HG03432 (cell line): Measurements from ENCODE around the gene OPN1MW.
A peak's percentile ranks its signal among the peaks of the same experiment; 100 is the strongest.
"Not testable (repeated sequence)": the region's sequence is repeated elsewhere in the genome, so short reads cannot be mapped to it uniquely, and the experiment has no call there.

Experiments used
- ATAC-seq: cut with Tn5 transposase; IDR thresholded peaks from one replicate; pipeline ENCODE4 v1.9.1; 2021; ENCODE audit warnings: mild to moderate bottlenecking, moderate library complexity; ENCODE audit not compliant: unreplicated experiment

The OPN1MW gene

DNA sequence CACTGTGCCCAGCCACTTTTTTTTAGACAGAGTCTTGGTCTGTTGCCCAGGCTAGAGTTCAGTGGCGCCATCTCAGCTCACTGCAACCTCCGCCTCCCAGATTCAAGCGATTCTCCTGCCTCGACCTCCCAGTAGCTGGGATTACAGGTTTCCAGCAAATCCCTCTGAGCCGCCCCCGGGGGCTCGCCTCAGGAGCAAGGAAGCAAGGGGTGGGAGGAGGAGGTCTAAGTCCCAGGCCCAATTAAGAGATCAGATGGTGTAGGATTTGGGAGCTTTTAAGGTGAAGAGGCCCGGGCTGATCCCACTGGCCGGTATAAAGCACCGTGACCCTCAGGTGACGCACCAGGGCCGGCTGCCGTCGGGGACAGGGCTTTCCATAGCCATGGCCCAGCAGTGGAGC is at the start of gene OPN1MW:
Gene OPN1MW (plus strand): TSS at position 301 of the 400 bp plus-strand sequence. CDS start 82 bp downstream, at position 383.
- ATAC-seq, result not testable (repeated sequence)

- ATAC-seq, result no peak
Observed at GRCh38 chrX:154135458-154136229, 46.8 kb upstream of the OPN1MW start.

DNA sequence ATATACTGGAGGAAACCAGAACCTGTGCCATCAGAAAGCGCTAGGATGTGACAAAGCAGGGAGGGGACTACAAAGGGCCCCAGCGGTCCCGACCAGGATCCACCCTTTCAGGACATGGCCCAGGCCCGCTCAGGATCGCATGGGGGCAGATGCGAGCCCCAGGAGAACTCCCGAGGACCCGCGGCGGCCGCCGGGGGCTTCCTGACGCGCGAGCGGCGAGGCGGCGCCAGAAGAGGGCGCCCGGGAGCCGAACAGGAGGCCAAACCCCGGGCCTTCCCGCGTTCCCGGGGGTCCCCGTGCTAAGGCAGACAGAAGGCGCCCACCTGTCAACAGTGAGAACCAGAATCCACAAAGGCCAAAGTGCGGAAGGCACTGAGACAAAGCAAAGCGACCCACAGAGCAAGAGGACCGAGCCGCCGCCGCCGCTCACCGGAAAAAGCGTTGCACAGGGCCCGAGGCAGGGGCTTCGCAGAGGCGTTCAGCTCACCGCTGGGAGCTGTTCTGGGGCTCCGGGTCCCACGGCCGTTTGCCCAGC is 45.7 kb upstream of the OPN1MW start:
- no peak for ATAC-seq

GRCh38 chrX:154138857-154139256 is 43.5 kb upstream of the OPN1MW start:
- ATAC-seq, result no peak

DNA sequence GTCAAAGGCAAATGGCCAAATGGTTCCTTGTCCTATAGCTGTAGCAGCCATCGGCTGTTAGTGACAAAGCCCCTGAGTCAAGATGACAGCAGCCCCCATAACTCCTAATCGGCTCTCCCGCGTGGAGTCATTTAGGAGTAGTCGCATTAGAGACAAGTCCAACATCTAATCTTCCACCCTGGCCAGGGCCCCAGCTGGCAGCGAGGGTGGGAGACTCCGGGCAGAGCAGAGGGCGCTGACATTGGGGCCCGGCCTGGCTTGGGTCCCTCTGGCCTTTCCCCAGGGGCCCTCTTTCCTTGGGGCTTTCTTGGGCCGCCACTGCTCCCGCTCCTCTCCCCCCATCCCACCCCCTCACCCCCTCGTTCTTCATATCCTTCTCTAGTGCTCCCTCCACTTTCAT is 42.2 kb upstream of the OPN1MW start:
- no peak for ATAC-seq

GRCh38 chrX:154140742-154141141 is 41.7 kb upstream of the OPN1MW start:
- ATAC-seq, result no peak

DNA sequence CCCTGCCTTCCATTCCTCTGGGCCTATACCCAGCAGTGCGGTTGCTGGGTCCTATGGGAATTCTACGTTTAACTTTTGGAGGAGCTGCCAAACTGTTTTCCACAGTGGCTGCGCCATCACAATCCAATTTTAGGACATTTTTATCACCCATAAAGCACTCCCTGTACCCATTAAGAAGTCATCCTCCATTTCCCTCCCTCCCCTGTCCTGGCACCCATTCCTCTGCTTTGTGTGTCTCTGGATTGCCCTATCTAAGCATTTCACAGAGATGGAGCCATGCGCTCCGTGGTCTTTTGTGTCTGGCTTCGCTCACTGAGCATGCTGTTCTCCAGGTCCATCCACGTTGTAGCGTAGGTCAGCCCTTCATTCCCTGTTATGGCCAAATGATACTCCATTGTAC is 40.0 kb upstream of the OPN1MW start:
- no peak for ATAC-seq

DNA sequence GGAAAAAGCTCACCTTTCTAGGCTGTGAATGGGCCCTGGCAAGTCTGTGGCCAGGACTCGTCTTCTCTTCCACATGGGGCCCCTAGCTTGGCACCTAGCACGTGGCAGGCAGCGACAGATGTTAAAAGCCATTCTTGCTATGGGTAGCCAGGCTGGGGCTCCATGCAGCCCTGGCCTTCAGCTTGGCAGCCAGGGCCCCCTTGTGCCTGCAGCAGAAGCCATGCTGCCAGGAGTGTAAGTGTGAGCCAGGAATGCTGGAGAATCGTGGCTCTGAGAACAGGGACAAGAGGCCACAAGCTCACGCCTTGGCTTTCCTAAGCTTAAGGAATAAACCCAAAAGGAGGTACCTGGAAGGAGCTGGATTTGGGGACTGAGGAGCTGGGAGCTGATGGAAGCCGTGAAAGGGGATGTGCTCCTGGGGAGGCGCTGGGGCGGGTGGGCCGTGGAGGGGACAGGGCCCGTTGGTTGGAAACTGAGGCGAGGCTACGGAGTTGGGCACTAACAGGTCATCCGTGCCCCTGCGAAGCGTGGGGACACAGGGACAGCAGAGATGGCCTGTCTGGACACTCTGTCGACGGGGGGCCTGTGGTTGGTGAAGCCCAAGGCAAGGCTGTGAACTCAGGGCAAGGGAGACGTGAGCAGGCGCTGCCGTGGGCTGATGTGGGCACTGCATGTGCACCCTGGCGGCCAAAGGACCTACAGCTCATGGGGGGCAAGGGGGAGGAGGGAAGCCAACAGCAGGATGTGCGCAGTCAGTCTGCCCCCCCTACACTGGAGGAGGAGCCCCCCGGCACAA is 39.2 kb upstream of the OPN1MW start:
- no peak for ATAC-seq

GRCh38 chrX:154144010-154144409 is 38.4 kb upstream of the OPN1MW start, which contains the start of gene OPN1LW:
Gene OPN1LW, plus strand, starts transcription at chrX:154144243. Its CDS starts 41 bp downstream, at chrX:154144284.
- not testable (repeated sequence) for ATAC-seq

DNA sequence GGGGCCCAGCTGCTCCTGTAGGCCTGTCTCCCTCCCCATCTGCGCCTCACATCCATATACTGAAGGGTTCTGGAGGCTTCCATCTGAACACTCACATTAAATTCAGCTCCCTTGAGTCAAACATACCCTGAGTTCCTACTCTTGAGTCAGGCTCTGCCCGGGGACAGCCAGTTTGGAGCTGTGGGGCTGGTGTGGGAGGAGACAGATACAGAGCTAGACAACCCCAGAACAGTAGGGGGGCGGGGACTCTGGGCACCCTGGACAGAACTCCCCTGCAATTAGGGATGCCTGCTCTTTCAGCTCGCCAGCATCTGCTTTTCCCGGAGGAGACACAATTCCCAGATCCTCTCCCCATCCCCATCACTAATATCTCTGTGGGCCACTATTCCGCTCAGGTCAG is 31.4 kb upstream of the OPN1MW start:
- not testable (repeated sequence) for ATAC-seq

- ATAC-seq, result not testable (repeated sequence)
Observed at GRCh38 chrX:154156221-154156620, 26.2 kb upstream of the OPN1MW start.

GRCh38 chrX:154157207-154157606 is 25.2 kb upstream of the OPN1MW start:
- ATAC-seq, result not testable (repeated sequence)

DNA sequence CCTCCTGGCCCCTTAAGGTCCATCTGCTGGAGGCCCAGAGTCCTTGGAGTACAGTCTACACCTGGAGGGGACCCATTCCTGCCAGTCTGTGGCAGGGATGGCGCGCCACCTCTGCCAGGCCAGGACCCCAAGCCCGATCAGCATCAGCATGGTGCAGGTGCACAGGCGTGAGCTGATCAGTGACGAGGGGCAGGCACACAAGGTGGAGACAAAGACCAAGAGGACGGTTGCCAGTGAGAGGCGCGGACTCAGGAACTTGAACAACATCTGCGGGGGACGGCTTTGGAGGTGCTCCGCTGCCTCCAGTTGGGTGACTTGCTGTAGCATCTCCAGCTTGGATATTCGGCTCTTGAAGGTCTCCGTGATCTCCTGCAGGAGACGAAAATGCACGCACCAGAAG is 23.1 kb upstream of the OPN1MW start:
- ATAC-seq, result not testable (repeated sequence)

- ATAC-seq, result not testable (repeated sequence)
Observed at GRCh38 chrX:154164902-154165301, 17.5 kb upstream of the OPN1MW start.

- not testable (repeated sequence) for ATAC-seq
Observed at GRCh38 chrX:154168384-154168783, 14.0 kb upstream of the OPN1MW start.

DNA sequence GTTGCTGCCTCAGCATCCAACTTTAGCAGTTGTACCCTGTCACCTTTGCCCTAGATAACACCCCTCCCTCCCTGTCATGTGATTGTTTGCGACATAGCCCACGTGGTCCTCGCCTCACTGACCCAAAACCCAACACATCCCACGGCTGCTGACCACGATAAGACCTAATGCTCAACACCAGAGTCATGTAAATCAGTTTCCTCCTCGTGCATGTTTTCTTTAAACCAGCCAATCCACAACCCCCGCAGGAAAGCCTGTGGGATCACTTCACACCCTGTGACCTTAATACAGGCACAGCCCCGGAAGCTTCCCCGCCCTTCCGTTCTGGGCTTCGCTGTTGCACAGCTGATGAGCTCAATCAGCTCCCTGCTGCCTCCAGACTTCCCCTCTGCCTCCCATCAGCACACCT is 9.9 kb upstream of the OPN1MW start:
- ATAC-seq, result peak; percentile 69

DNA sequence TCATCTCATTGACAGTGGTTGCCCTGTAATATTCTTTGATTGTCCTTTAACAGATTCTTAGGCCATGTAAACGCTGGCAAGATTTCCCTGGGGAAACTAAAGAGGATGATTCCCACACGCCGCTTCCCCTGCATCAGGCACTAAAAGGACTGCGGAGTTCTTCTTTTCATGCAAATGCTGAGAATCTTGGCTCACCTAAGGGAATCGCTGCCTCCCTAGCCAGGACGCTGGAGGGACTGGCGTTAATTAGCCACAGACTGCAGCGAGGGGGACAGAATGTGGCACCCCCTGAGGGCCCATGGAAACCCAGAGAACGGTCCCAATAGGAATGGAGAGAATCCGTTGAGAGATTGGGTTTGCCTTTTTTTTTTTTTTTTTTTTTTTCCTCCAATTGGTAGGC is 8.0 kb upstream of the OPN1MW start:
- not testable (repeated sequence) for ATAC-seq

- ATAC-seq, result not testable (repeated sequence)
Observed at GRCh38 chrX:154183794-154184193, 1.4 kb downstream of the OPN1MW start.

GRCh38 chrX:154192846-154193245 is 10.4 kb downstream of the OPN1MW start:
- ATAC-seq, result not testable (repeated sequence)

DNA sequence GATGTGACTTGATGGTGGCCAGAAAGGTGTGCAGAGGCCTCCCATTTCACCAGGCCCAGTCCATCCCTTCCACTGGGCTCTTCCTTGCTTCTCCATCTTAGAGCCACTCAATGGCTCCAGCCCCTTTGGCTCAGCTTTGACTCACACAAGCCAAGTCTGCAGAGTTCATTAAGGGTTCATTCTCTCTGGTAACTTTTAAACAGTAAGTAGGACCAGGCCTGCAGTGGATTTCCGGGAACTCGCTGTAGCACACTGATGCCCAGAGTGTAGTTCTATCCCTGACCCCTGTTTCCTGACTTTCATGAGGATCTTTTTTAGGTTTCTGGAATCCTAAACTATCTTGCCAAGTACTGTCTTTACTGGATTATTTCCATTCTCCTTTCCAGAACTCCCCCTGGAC is 11.9 kb downstream of the OPN1MW start:
- not testable (repeated sequence) for ATAC-seq

- not testable (repeated sequence) for ATAC-seq
Observed at GRCh38 chrX:154196466-154196865, 14.1 kb downstream of the OPN1MW start.
